VCaP (cell line): ENCODE measurements around the gene TGM2.

Source experiments
- H3K27ac ChIP-seq: fragments of 450-650 bp; 2 replicates; pipeline ENCODE4 v1.5.1; 2017
- TF ChIP-seq, protein P1 (sequence below): fragments of 450-650 bp; conservative IDR thresholded peaks from 2 replicates; pipeline ENCODE4 v1.5.1; 2017; ENCODE audit warnings: mild to moderate bottlenecking, moderate library complexity

TGM2 gene

DNA sequence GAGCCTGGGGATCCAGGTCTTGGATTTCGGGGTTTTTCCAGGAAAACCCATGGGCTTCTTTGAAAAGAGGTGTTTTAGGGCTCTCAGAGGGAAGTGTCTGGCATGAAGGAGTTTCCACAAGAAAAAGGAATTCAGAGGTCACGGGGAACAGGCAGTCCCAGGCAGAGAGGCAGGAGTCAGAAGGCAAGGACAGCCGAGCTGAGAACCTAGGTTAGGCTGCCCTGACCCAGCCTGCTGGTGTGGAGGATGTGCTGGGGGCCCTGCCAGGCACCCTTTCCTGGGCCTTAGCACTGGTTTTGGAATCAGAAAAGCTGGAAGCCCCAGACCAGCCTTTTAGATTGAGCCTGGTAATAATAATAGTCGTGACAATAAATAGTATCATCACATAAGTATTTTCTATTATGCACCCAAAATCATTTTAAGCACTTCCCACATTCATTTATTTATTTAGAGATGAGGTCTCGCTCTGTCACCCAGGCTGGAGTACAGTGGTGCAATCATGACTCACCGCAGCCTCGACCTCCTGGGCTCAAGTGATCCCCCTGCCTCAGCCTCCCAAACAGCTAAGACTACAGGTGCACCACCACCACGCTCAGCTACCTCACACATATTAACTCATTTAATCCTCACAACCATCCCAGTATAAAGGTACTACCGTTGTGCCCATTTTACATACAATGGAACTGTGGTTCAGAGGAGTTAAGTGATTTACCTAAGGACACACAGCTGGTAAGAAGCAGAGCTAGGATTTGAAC lies 19.9 kb downstream of the TGM2 start:
- no peak overlapping the region for H3K27ac ChIP-seq
- TF ChIP-seq, protein P1, sequence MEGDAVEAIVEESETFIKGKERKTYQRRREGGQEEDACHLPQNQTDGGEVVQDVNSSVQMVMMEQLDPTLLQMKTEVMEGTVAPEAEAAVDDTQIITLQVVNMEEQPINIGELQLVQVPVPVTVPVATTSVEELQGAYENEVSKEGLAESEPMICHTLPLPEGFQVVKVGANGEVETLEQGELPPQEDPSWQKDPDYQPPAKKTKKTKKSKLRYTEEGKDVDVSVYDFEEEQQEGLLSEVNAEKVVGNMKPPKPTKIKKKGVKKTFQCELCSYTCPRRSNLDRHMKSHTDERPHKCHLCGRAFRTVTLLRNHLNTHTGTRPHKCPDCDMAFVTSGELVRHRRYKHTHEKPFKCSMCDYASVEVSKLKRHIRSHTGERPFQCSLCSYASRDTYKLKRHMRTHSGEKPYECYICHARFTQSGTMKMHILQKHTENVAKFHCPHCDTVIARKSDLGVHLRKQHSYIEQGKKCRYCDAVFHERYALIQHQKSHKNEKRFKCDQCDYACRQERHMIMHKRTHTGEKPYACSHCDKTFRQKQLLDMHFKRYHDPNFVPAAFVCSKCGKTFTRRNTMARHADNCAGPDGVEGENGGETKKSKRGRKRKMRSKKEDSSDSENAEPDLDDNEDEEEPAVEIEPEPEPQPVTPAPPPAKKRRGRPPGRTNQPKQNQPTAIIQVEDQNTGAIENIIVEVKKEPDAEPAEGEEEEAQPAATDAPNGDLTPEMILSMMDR: no peak

DNA sequence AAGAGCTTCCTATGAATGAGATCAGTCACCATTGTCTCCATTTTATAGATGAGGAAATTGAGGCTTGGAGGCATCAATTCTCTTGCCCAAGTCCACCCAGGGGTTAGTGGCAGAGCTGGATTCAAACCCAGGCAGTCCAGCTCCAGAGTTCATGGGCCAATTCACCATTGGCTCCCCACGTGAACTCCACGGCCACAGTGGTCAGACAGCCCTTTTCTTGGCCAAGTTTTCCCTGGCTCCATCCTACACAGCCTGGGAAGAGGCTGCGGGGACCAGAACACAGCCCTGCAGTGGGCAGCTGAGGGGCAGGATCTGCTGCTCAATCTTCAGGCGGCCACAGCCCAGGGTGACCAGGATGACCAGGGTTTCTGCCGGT lies 20.5 kb downstream of the TGM2 start:
- TF ChIP-seq, protein P1: no peak
- H3K27ac ChIP-seq: no peak overlapping the region

DNA sequence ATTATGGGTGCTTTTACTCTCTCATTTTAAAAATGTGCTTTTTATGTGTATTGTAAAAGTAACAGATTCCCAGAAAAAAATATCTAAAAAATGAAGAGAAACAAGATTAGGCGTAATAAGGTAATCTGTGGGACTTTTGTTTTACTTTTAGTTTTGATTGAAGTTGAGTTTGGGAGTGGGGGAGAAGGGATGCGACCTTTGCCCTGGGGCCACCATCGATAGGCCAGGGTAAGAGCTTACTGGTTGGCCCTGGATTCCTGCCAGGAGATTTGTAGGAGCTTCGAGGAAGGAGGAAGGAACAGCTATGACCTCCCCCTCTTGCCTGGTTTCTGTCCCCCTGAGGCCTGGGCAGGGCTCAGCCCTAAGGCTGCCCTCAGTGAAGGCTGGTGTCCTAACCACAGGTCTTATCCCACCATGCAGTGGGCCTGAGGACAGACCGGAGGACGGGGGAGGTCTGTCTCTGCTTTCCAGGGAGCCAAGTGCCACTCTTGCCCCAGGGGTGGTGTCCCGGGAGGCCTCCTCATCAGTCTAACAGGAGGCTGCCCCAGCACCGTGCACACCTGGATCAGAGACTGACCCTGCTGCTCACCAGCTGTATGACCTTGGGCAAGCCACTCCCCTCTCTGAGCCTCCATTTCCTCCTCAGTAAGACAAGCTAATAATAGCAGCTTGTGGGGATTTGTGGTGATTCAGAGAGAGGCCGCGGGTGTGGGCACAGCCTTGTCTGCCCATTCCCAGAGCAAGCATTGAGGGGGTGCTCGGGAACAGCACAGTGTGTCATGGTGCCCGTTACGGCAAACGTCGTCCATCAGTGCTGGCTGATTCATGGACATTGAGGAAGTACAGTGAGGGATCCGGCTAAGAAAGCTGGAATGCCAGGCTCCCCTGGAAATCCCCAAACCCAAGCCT lies 21.2 kb downstream of the TGM2 start:
- no peak overlapping the region; the same call in 1 of the 2 replicates for H3K27ac ChIP-seq

DNA sequence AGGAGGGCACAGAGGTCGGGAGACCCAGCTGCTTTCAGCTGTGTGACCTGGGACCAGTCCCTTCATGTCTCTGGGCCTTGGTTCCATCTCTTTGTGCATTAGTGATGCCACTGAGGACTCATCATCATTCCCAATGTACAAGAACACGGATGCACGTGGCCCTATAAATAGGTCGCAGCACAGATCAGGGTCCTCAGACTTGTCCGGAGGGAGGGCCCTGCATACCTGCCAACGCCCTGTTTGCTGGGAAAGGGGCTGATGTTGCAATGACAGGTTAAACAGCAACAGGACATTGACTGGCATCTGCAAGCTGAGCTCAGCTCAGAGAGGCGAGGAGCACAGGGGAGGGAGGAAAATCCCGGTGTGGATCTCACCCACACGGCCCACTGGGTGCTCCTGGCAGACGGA lies 21.8 kb downstream of the TGM2 start:
- TF ChIP-seq, protein P1: no peak
- H3K27ac ChIP-seq: no peak overlapping the region; the same call in 1 of the 2 replicates

More for the DNA sequence above, 21.2 kb downstream of the TGM2 start:
- TF ChIP-seq, protein P1: no peak

DNA sequence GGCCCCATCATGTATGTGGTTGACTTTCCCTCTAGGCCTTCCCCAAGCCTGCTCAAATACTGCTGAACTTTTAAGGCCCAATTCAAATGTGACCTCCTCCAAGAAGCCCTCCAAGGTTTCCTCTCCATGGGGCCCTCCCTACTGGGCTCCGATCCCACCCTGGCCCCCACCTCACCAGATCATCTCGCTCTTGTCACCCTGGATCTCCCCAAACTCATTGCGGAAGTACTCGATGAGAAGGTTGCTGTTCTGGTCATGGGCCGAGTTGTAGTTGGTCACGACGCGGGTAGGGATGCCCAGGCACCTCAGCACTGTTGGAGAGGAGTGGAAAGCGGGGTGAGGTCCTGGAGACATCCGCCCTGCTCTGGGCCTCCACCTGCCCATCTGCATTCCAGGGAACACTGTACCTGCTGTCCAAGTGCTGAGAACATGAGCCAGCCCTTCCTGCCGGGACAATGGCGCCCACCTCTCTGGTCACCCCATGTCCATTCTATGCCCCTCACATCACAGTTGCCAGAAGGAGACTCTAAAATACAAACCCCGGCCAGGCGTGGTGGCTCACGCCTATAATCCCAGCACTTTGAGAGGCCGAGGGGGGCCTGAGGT lies 23.1 kb downstream of the TGM2 start:
- TF ChIP-seq, protein P1: no peak
- H3K27ac ChIP-seq: no peak overlapping the region

DNA sequence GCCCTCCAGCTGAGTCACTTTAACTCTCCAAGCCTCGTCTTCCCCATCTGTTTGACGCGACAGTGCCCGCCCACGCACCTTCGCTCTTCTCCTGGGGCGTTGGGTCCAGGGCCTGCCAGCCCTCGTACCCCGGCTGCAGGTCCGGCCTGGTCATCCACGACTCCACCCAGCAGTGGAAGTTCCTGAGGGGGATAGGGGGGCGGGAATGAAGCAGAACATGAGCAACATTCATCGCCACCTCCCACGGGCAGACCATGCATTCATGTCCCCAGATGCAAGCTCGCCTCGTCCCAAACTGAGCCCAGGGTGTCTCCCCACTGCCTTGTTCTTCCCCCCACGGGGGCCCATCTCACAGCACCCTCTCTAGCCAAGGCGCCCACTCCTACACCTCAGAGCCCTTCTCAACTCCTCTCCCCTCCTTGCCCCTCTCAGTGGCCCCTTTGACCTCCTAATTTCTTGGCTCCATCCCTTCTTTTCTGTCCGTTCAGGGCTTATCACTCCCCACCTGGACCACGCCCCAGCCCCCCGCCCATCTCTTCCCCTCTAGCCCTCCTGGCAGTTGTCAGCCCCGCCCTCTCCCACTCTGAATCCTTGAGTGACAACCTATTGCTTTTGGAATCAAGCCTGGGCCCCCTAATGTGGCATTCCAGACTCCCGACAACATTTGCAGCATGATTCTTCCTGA lies 23.7 kb downstream of the TGM2 start:
- no peak overlapping the region for H3K27ac ChIP-seq
- TF ChIP-seq, protein P1: no peak
